Measurements from ENCODE around the gene COL6A3.

COL6A3 gene

DNA sequence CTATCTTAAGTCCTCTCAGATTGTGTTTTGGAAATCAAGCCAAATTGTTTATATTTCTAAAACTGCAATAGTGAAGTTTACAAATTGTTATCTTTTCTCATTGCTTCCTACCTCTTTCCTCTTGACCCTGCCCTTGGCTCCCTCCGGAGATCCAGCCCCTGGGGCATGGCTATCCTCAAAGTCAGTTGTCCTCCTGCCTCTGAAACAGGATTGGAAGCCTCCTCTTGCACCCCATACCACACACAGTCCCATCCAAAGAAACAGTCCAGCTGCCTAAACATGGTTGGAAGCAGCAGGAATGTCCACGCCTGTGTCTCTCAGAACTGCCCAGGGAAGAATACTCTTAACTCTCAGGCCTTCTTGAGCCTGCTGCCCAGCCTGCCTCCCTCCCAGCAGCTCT lies 30.1 kb upstream of the COL6A3 start:
- DNase-seq (ENCODE audit: low read depth in 2 of 2), result no peak

GRCh38 chr2:237441605-237442274 lies 27.8 kb upstream of the COL6A3 start:
- peak in 1 of 2 experiments; percentile 35 for DNase-seq (ENCODE audit: low read depth in 2 of 2)

DNA sequence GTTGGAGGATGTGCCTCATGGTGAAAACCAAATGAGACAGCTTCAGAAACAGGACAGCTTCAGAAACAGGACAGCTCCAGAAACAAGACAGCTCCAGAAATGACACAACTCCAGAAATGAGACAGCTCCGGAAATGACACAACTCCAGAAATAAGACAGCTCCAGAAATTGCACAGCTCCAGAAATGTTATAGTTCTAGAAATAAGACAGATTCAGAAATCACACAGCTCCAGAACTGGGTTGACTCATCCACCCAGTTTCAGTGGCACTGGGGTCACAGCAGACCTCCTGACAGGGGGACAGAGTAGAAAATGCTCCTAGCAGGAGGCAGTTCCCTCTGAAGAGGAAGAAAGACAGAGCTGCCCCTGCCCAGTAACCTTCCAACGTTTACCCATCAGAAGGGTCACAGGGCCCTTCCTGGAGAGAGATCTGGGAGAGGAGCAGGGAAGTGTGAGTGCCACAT lies 26.9 kb upstream of the COL6A3 start:
- DNase-seq (ENCODE audit: low read depth in 2 of 2), result no peak

GRCh38 chr2:237438080-237438940 lies 24.3 kb upstream of the COL6A3 start:
- DNase-seq (ENCODE audit: low read depth in 2 of 2), result no peak

DNA sequence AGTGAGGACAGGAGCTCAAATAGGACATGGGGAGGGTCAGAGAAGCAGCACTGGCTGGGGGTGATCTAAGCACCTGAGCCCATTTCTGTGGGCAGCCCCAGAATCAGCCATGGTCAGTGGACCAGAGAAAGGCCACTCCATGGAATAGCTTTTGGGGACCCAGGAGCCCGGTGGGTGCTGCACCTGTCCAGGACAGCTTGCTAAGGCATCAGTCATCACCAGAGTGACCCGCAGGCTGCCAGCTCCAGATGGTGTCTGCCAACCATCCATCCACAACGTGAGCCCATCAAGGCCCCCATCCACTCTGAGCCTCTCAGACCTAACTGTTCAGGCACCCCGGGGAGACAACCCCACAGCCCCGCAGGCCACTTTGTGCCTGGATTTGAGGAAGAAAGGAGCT lies 23.6 kb upstream of the COL6A3 start:
- no peak for DNase-seq (ENCODE audit: low read depth in 2 of 2)

DNA sequence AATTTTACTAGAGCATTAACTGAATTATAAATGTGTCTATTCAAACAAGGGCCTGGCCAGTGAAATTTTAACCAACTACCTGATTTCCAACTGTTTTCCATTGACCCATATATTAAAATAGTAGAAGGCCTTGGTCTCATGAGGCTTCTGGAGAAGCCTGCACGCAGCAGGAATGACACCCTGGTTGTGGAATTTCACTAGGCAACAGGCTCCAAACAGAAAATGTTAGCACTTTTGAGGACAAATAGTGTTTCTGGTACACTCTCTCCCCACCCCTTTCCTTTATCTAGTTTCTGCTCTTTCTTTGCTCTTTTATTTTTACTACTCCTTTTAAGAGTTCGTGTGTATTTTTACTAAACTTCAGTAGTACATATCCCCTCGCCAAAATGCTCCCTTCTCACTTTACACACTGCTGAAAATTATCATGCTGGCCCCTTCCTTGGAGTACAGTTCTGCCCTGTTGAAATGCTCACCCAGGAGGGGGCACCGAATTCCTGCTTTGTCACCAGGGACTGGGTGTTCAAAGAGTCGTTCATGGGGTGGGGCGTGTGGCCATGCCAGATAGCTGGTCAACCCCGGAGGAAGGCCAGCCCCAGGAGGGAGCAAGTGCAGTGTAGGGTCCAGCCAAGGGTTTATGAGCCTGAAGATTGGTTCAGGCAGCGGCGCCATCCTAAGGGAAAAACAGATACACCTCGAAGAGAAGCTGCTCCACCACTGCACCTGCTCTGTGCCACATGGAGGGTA lies 22.1 kb upstream of the COL6A3 start:
- DNase-seq (ENCODE audit: low read depth in 2 of 2), result peak in 1 of 2 experiments; percentile 52

- DNase-seq (ENCODE audit: low read depth in 2 of 2), result peak in 1 of 2 experiments; percentile 43
Observed at GRCh38 chr2:237434866-237435311, 20.9 kb upstream of the COL6A3 start.

- DNase-seq (ENCODE audit: low read depth in 2 of 2), result no peak
Observed at GRCh38 chr2:237433920-237434676, 20.1 kb upstream of the COL6A3 start.

GRCh38 chr2:237432484-237433092 lies 18.6 kb upstream of the COL6A3 start:
- DNase-seq (ENCODE audit: low read depth in 2 of 2), result no peak

DNA sequence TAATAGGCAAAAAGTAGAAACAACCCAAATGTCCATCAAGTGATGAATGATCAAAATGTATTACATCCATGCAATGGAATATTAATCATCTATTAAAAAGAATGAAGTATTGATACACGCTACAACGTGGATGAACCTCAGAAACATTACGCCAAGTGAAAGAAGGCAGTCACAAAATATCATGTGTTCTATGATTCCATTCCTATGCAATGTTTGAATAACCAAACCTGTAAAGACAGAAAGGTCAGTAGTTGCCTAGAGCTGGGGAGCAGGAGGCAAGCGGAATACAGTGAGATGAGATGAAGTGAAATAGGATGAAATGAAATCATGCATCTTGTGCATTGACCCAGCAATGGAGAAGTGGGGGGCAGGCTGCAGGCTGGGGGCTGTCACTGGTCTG lies 17.9 kb upstream of the COL6A3 start:
- DNase-seq (ENCODE audit: low read depth in 2 of 2), result no peak

GRCh38 chr2:237431372-237431771 lies 17.4 kb upstream of the COL6A3 start:
- DNase-seq (ENCODE audit: low read depth in 2 of 2), result no peak

DNA sequence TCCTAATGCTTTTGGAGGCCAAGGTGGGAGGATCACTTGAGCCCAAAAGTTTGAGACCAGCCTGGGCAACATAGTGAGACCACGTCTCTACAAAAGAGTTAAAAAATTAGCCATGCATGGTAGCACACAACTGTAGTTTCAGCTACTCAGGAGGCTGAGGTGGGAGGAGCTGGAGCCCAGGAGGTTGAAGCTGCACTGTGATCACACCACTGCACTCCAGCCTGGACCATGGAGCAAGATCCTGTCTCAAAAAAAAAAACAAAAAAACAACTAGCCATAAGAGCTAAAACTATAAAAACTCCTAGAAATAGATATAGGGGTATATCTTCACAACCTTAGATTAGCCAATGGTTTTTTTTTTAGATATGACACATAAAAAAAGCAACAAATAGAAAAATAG lies 16.9 kb upstream of the COL6A3 start:
- DNase-seq (ENCODE audit: low read depth in 2 of 2), result no peak

GRCh38 chr2:237429753-237430152 lies 15.8 kb upstream of the COL6A3 start:
- no peak for DNase-seq (ENCODE audit: low read depth in 2 of 2)

DNA sequence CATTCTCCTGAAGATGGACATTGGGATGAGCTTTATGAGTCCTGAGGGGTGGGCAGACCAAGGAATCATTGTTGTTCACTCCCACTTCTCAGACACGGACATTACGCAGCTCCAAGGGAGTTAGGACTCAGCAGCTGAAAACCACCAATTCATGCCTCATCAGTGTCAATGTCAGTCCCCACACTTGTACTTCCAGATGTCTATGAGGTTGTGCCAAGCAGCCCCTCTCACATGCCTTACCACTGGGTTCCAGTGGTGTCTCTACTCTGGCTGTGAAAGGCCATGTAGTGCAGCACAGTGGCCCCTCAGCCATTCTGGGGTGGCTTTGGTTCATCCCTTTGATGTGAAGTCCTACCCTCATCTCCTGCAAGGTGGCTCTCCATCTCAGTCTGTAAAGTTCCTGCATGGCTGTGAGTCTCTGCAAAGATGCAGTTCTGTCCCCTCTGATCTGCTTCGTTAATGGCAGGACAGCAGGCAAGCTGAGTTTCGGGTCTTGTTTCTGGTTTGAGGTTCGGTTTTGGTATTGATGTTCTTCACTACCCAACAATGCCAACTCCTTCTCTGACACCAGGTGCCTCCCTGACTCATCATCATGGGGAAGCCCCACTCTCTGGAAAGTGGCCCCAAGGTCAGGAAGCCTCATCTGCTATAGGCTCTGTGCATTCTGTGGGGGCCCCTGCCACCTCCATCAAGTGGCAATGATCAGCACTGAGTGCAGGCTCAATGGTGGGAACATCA lies 14.0 kb upstream of the COL6A3 start:
- DNase-seq (ENCODE audit: low read depth in 2 of 2), result no peak

GRCh38 chr2:237426517-237426916 lies 12.6 kb upstream of the COL6A3 start:
- no peak for DNase-seq (ENCODE audit: low read depth in 2 of 2)

DNA sequence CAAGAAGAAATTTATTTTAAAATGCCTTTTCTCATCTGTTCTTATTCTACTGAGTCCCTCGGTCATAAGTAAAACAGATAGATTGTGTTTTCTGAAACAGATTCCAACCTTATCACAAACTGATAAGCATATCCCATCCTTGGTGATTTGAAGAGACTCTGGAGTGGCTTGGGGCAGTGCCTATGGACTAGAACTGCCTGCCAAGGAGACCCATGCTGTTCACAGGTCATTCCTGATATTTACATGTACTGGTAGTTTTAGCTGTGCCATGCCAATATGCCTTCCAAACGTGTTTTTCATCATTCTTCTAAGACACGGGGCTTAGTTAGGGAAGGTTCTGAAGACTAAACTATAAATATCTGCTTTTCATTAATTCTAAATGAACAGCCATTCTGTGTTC lies 11.4 kb upstream of the COL6A3 start:
- no peak for DNase-seq (ENCODE audit: low read depth in 2 of 2)

DNA sequence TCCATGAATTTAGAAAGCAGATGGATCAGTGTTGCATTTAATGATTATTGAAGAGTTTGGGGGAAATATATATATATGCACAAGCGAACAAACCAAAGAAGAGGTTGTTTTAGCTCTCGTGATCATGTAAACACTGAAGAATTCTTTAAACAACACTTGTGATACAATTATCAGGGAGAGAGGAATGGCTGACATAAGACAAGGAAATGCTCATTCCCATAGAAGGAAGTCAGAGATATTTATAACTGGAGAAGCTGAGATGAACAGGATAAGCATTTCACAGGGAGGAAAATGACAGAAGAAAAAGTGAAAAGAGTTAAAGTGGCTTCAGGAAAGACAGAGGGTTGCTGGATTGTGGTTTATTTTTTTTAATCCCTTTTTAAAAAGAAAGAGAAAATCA lies 10.6 kb upstream of the COL6A3 start:
- no peak for DNase-seq (ENCODE audit: low read depth in 2 of 2)

- no peak for DNase-seq (ENCODE audit: low read depth in 2 of 2)
Observed at GRCh38 chr2:237423891-237424290, 9.9 kb upstream of the COL6A3 start.

DNA sequence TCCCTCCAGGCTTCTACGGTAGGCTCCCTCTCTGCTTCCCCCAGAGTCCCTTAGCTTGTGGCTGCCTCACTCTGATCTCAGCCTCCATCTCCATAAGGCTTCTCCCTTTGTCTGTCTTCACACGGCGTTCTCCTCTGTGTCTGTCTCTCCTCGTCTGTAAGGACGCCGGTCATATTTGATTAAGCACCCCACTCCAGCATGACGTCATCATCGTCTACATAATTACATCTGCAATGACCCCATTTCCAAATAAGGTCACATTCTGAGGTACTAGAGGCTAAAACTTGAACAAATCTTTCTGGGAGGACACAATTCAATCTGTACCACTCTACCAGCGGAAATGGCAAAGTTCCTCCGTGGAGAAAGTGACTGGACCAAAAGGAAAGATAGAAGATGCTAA lies 8.3 kb upstream of the COL6A3 start:
- DNase-seq (ENCODE audit: low read depth in 2 of 2), result no peak

DNA sequence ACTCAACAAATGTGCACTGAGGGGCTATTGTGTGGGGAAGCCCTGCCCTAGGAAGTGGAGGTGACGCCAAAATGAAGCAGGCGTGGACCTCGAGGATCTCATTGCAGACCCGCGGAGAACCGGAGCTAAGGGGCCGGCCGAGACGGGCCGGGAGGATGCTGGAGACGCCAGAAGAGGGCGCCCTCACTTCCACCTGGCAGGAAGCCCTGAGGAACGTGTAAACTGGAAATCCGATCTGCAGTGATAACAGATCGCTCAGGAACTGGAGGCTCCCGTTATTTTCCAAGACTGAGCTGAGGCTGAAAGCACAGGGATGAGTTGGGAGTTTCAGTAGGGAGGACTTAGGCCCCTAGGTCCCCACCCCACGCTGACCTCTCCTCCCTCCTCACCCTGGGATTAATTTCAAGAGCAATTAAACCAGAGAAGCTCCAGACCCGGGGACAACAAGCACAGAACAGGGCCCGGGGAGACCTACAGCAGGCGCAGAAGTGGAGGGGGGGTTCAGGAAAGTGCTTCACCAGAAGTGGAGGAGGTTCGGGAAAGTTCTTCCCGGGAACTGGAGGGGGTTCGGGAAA lies 7.7 kb upstream of the COL6A3 start:
- DNase-seq (ENCODE audit: low read depth in 2 of 2), result peak; percentile 70 to 71

Data from fibroblast of skin of left quadriceps (primary cell).